H1 (cell line): ENCODE data around the gene CCDC159. TPM values are rescaled to one million over a fixed set of nuclear protein-coding genes. Genes with fewer than 3 reads are reported as not detected.
A peak's percentile ranks its signal among the peaks of the same experiment; 100 is the strongest.
"Not testable (repeated sequence)": the region's sequence is repeated elsewhere in the genome, so short reads cannot be mapped to it uniquely, and the experiment has no call there.

ENCODE experiments used
- CTCF ChIA-PET: fragments of 300-600 bp; sonication (Branson Sonifier 250); formaldehyde crosslinking; loops from one replicate; lab custom pipeline; 2021; ENCODE audit not compliant: partially characterized antibody; lab: Charles Lee
- POLR2A ChIA-PET: fragments of 300-600 bp; sonication (Branson Sonifier 250); formaldehyde crosslinking; loops from one replicate; lab custom pipeline; 2021; ENCODE audit warnings: inconsistent platforms; ENCODE audit not compliant: partially characterized antibody; lab: Charles Lee
- DNase-seq, 2 experiments: peaks; one replicate each; pipeline versions ENCODE4 v3.0.0 to v3.0.0-alpha.2; 2010 to 2022; ENCODE audit warnings: low spot score in 2 of 2, low read depth in 1 of 2, mixed read lengths in 1 of 2
- FAIRE-seq: peaks from 2 replicates; lab custom pipeline; 2011; peaks lifted over from hg19 to GRCh38; lab: Jason Lieb, UNC
- H2AFZ ChIP-seq: 2 replicates; pipeline ENCODE4 v1.8.1; 2012; ENCODE audit warnings: low read length, inconsistent platforms
- H2AK5ac ChIP-seq: 2 replicates; pipeline ENCODE4 v1.6.1; 2013; ENCODE audit warnings: low read depth, low read length
- H2BK120ac ChIP-seq: replicated peaks from 2 replicates; pipeline ENCODE3; 2013; ENCODE audit warnings: low read depth, low read length, inconsistent platforms
- H2BK12ac ChIP-seq: 2 replicates; pipeline ENCODE4 v1.6.1; 2013; ENCODE audit warnings: low read depth, low read length
- H2BK15ac ChIP-seq: 2 replicates; pipeline ENCODE4 v1.6.1; 2013; ENCODE audit warnings: low read length
- H2BK20ac ChIP-seq: 2 replicates; pipeline ENCODE4 v1.6.1; 2013; ENCODE audit warnings: low read length
- H2BK5ac ChIP-seq: 2 replicates; pipeline ENCODE4 v1.6.1; 2013; ENCODE audit warnings: low read depth, low read length
- H3K14ac ChIP-seq: 2 replicates; pipeline ENCODE4 v1.6.1; 2013; ENCODE audit warnings: inconsistent platforms; ENCODE audit not compliant: insufficient read length
- H3K18ac ChIP-seq: 2 replicates; pipeline ENCODE4 v1.6.1; 2013; ENCODE audit warnings: low read length; ENCODE audit errors: extremely low read depth
- H3K23ac ChIP-seq: 2 replicates; pipeline ENCODE4 v1.6.1; 2013; ENCODE audit warnings: inconsistent platforms; ENCODE audit not compliant: insufficient read length
- H3K23me2 ChIP-seq: 2 replicates; pipeline ENCODE4 v1.6.1; 2013; ENCODE audit warnings: low read depth, low read length
- H3K27ac ChIP-seq: 2 replicates; pipeline ENCODE4 v1.6.1; 2011; ENCODE audit warnings: low read depth, low read length, inconsistent platforms
- H3K27me3 ChIP-seq, 4 experiments: replicated peaks in 1 of 4; 1 replicate in 1 of 4; 2 replicates in 3 of 4; pipeline versions ENCODE4 v1.6.1 to v1.8.1; 2011 to 2013; ENCODE audit warnings: low read length in 3 of 4, mild to moderate bottlenecking in 3 of 4, inconsistent platforms in 2 of 4, mixed read lengths in 2 of 4, moderate library complexity in 1 of 4; ENCODE audit not compliant: control insufficient read depth in 3 of 4, insufficient read depth in 3 of 4; ENCODE audit errors: extremely low read depth in 1 of 4
- H3K36me3 ChIP-seq, 4 experiments: 2 replicates each; pipeline versions ENCODE4 v1.6.1 to v1.8.1; 2011 to 2013; ENCODE audit warnings: mild to moderate bottlenecking in 4 of 4, low read length in 3 of 4, moderate library complexity in 2 of 4, control low read depth in 1 of 4, inconsistent platforms in 1 of 4; ENCODE audit not compliant: insufficient read depth in 4 of 4, control insufficient read depth in 2 of 4
- H3K4ac ChIP-seq: replicated peaks from 2 replicates; pipeline ENCODE3; 2013; ENCODE audit warnings: low read length, low read depth, mixed read lengths, inconsistent platforms; ENCODE audit not compliant: insufficient read length
- H3K4me1 ChIP-seq, 4 experiments: replicated peaks in 1 of 4; 1 replicate in 1 of 4; 2 replicates in 3 of 4; pipeline versions ENCODE4 v1.6.1 to v1.8.1; 2011 to 2013; ENCODE audit warnings: low read length in 3 of 4, inconsistent platforms in 2 of 4, mixed read lengths in 1 of 4; ENCODE audit not compliant: insufficient read depth in 4 of 4, control insufficient read depth in 3 of 4
- H3K4me2 ChIP-seq, 2 experiments: 2 replicates each; pipeline versions ENCODE4 v1.6.1 to v1.8.1; 2011 to 2013; ENCODE audit warnings: low read depth in 2 of 2, low read length in 2 of 2, control low read depth in 1 of 2, inconsistent platforms in 1 of 2, mild to moderate bottlenecking in 1 of 2; ENCODE audit not compliant: insufficient read depth in 1 of 2
- H3K4me3 ChIP-seq, 4 experiments: fragments of 200-600, 300-600 bp in 1 of 4; sonication (generic), shearing (Covaris generic), sonication (Bioruptor Twin) in 1 of 4; 2 replicates each; pipeline versions ENCODE4 v1.5.1 to v1.8.1; 2011 to 2016; ENCODE audit warnings: low read length in 4 of 4, low read depth in 3 of 4, control low read depth in 2 of 4, inconsistent platforms in 2 of 4, mild to moderate bottlenecking in 2 of 4, mixed read lengths in 1 of 4, moderate library complexity in 1 of 4; ENCODE audit not compliant: insufficient read depth in 2 of 4; ENCODE audit errors: extremely low read depth in 1 of 4
- H3K56ac ChIP-seq: replicated peaks from 2 replicates; pipeline ENCODE3; 2013; ENCODE audit warnings: low read depth, mild to moderate bottlenecking, mixed read lengths, low read length, inconsistent platforms; ENCODE audit not compliant: insufficient read length
- H3K79me1 ChIP-seq: 2 replicates; pipeline ENCODE4 v1.6.1; 2013; ENCODE audit warnings: low read depth, low read length, control low read depth
- H3K79me2 ChIP-seq, 2 experiments: 2 replicates each; pipeline versions ENCODE4 v1.6.1 to v1.8.1; 2012 to 2013; ENCODE audit warnings: low read length in 2 of 2, mild to moderate bottlenecking in 2 of 2, inconsistent platforms in 1 of 2; ENCODE audit not compliant: insufficient read depth in 2 of 2, control insufficient read depth in 1 of 2
- H3K9ac ChIP-seq, 4 experiments: replicated peaks in 1 of 4; 1 replicate in 1 of 4; 2 replicates in 3 of 4; pipeline versions ENCODE4 v1.6.1 to v1.8.1; 2011 to 2013; ENCODE audit warnings: low read depth in 3 of 4, low read length in 3 of 4, control low read depth in 2 of 4, mild to moderate bottlenecking in 2 of 4, moderate library complexity in 2 of 4, inconsistent platforms in 1 of 4; ENCODE audit errors: extremely low read depth in 1 of 4
- H3K9me3 ChIP-seq, 2 experiments: 2 replicates each; pipeline versions ENCODE4 v1.6.1 to v1.8.1; 2012 to 2013; ENCODE audit warnings: mild to moderate bottlenecking in 2 of 2, moderate library complexity in 2 of 2, control low read depth in 1 of 2, inconsistent platforms in 1 of 2, low read depth in 1 of 2, low read length in 1 of 2, mixed read lengths in 1 of 2; ENCODE audit not compliant: insufficient read depth in 2 of 2
- H4K20me1 ChIP-seq, 2 experiments: replicated peaks in 1 of 2; 2 replicates each; pipeline versions ENCODE3 to v1.8.1; 2011 to 2013; ENCODE audit warnings: inconsistent platforms in 2 of 2, low read length in 2 of 2, mild to moderate bottlenecking in 1 of 2; ENCODE audit not compliant: insufficient read depth in 2 of 2, control insufficient read depth in 1 of 2
- H4K5ac ChIP-seq: 2 replicates; pipeline ENCODE4 v1.6.1; 2013; ENCODE audit warnings: low read length, low read depth, mixed read lengths, inconsistent platforms; ENCODE audit not compliant: insufficient read length
- H4K8ac ChIP-seq: 2 replicates; pipeline ENCODE4 v1.8.0; 2013; ENCODE audit warnings: mild to moderate bottlenecking, moderate library complexity, low read length, inconsistent platforms; ENCODE audit not compliant: insufficient read depth; ENCODE audit errors: extremely low read depth
- H4K91ac ChIP-seq: replicated peaks from 2 replicates; pipeline ENCODE3; 2013; ENCODE audit warnings: low read length, mixed read lengths, inconsistent platforms; ENCODE audit not compliant: insufficient read length
- ASH2L ChIP-seq: fragments of 200-600, 300-600 bp; sonication (generic); IDR thresholded peaks from one replicate; pipeline ENCODE4 v1.7.1; 2017; ENCODE audit warnings: low read length
- RAD21 ChIP-seq, 2 experiments: IDR thresholded peaks in 1 of 2; conservative IDR thresholded peaks in 1 of 2; 2 replicates each; pipeline ENCODE4 v1.6.1; 2011; ENCODE audit warnings: low read depth in 2 of 2, low read length in 2 of 2, improper control_type of control experiment in 1 of 2, inconsistent platforms in 1 of 2, mild to moderate bottlenecking in 1 of 2, moderate library complexity in 1 of 2
- RNF2 ChIP-seq: fragments of 200-900, 300-1000 bp; sonication (generic); IDR thresholded peaks from 2 replicates; pipeline ENCODE4 v1.7.1; 2016; ENCODE audit warnings: borderline replicate concordance, low read depth, mild to moderate bottlenecking, antibody characterized with exemption, low read length; ENCODE audit not compliant: poor library complexity, severe bottlenecking; ENCODE audit errors: missing control alignments
- SAP30 ChIP-seq: fragments of 300-600 bp; sonication (generic); IDR thresholded peaks from 2 replicates; pipeline ENCODE4 v1.7.1; 2012; ENCODE audit warnings: low read length, moderate library complexity, mild to moderate bottlenecking, inconsistent platforms; ENCODE audit not compliant: insufficient read depth, insufficient replicate concordance
- SP1 ChIP-seq: IDR thresholded peaks from 2 replicates; pipeline ENCODE4 v1.6.1; 2011; ENCODE audit warnings: low read depth, low read length
- WGBS, 2 experiments: shearing (Covaris generic) in 1 of 2; methylation state at CpG; one replicate each; pipeline versions ENCODE4 v1.1.6 to v1.1.7; 2013 to 2015; ENCODE audit warnings: low lambda C conversion rate in 2 of 2, mixed read lengths in 2 of 2, inconsistent platforms in 1 of 2, low coverage in 1 of 2, missing lambda C conversion rate in 1 of 2; ENCODE audit not compliant: insufficient replicate concordance in 2 of 2, insufficient coverage in 1 of 2, insufficient read length in 1 of 2; ENCODE audit errors: extremely low coverage in 1 of 2, missing lambda C conversion rate in 1 of 2; 5-methylcytosine and 5-hydroxymethylcytosine counted together
- polyA plus RNA-seq, 7 experiments: library from polyadenylated mRNA; depleted of rRNA in 3 of 7; stranded (reverse) in 5 of 7; unstranded in 2 of 7; fragments of >200 nt in 5 of 7; fragments of 200-250 nt in 2 of 7; gene quantifications; 1 replicate in 5 of 7; 2 replicates in 1 of 7; 4 replicates in 1 of 7; pipeline versions ENCODE4 v1.2.1 to v1.2.3, GENCODE V29; 2011 to 2013; ENCODE audit warnings: missing spikeins in 2 of 7, mixed read lengths in 2 of 7
- total RNA-seq: library from RNA; stranded (reverse); fragmentation: NEBNext Ultra II Directional; extraction: Animal tissue kit (Norgen Biotek cat#: 25700); gene quantifications from 2 replicates; pipeline ENCODE4 v1.2.1, GENCODE V29; 2021

CCDC159 gene
- total and polyA plus RNA-seq, 2 of the 8 experiments (the other 6 are each of a cell fraction or from before 2014, with no cell fraction given): 4.0 to 5.4 TPM

- 0 out of 2 replicates have a peak, but pooled peaks have one; percentile 44 for TF ChIP-seq SP1
- TF ChIP-seq ASH2L: no peak
- TF ChIP-seq SAP30: no peak
- TF ChIP-seq RNF2: no peak
- TF ChIP-seq RAD21 (IDR thresholded peaks at IDR 0.05 in 1 of 2, conservative IDR thresholded peaks at IDR 0.05 in 1 of 2; ENCODE audit: low read depth in 2 of 2, low read length in 2 of 2): 0 out of 4 replicates have a peak, but pooled peaks of 1 of the 2 experiments have one; percentile 3
Measured at GRCh38 chr19:11339254-11340098, 6.8 kb upstream of the CCDC159 start, which contains the start of gene RAB3D (continued).

GRCh38 chr19:11340099-11340467 lies 6.2 kb upstream of the CCDC159 start:
- H3K4ac ChIP-seq, H3K9me3 ChIP-seq, H3K27ac ChIP-seq, H3K56ac ChIP-seq, H2BK5ac ChIP-seq, H3K36me3 ChIP-seq, H2BK20ac ChIP-seq, H4K20me1 ChIP-seq, H3K14ac ChIP-seq, H3K79me2 ChIP-seq, H2AK5ac ChIP-seq, H4K5ac ChIP-seq, H3K23ac ChIP-seq, DNase-seq, H3K4me1 ChIP-seq, H2AFZ ChIP-seq, H3K18ac ChIP-seq, H3K4me3 ChIP-seq, H2BK15ac ChIP-seq, H4K91ac ChIP-seq, H2BK120ac ChIP-seq, H4K8ac ChIP-seq, FAIRE-seq, H2BK12ac ChIP-seq, H3K27me3 ChIP-seq, H3K79me1 ChIP-seq, H3K9ac ChIP-seq: not testable (repeated sequence)
- Histone ChIP-seq H3K4me2 (peak overlapping the region; percentile 54 to 80; a peak in 3 of 4 replicates), H3K23me2 (peaks cover 11% of the 10 kb centered on the region; the same call in 1 of the 2 replicates)
- ChIA-PET POLR2A (interaction anchor here (0.9 to 2.8 kb wide), 7 partner anchors 12 to 79 kb away, joined by 4 to 13 read pairs (median 5); partner anchors contain the start of gene EPOR), CTCF (interaction anchor here (0.7 to 2.8 kb wide), 6 partner anchors 18 to 52 kb away, joined by 3 to 9 read pairs (median 4); partner anchors contain the start of gene TSPAN16)
- 93% methylated on average over 8 of the region's 8 CpGs; no CpG with 5 or more reads in 1 of the 2 experiments for WGBS, 2 experiments
